Urinary bladder (tissue), 4 donors: Measurements from ENCODE around the gene TBC1D22A. TPM values are rescaled to one million over a fixed set of nuclear protein-coding genes. Genes with fewer than 3 reads are reported as not detected.
A peak's percentile ranks its signal among the peaks of the same experiment; 100 is the strongest.

Experiments used
- DNase-seq: peaks from one replicate; pipeline ENCODE4 v3.0.0-alpha.2; 2015; ENCODE audit errors: extremely low spot score
- H3K27ac ChIP-seq: one replicate; pipeline ENCODE4 v1.5.1; 2013; ENCODE audit warnings: low read depth, mild to moderate bottlenecking, moderate library complexity
- H3K36me3 ChIP-seq: one replicate; pipeline ENCODE4 v1.6.1; 2013; ENCODE audit warnings: mild to moderate bottlenecking, moderate library complexity; ENCODE audit not compliant: insufficient read depth
- H3K4me1 ChIP-seq: one replicate; pipeline ENCODE4 v1.6.1; 2013; ENCODE audit warnings: mild to moderate bottlenecking, moderate library complexity; ENCODE audit not compliant: insufficient read depth
- H3K4me3 ChIP-seq: one replicate; pipeline ENCODE4 v1.5.1; 2013; ENCODE audit warnings: low read depth, low read length
- WGBS: extraction: QIAGEN DNeasy Blood & Tissue Kit; methylation state at CpG from one replicate; pipeline ENCODE4 v1.1.7; 2013; 5-methylcytosine and 5-hydroxymethylcytosine counted together
- polyA plus RNA-seq: library from polyadenylated mRNA; stranded (reverse); fragments of 200-250 nt; gene quantifications from one replicate; pipeline ENCODE4 v1.2.3, GENCODE V29; 2013
- total RNA-seq: library from RNA; depleted of rRNA; stranded (reverse); fragments of >200 nt; gene quantifications from one replicate; pipeline ENCODE4 v1.2.3, GENCODE V29; 2014
- donor health status: healthy with polysubstance abuse.
- donor health status: healthy.

The TBC1D22A gene
- total and polyA plus RNA-seq, 2 donors: 7.7 to 19.1 TPM

GRCh38 chr22:46741974-46742519 is 20.4 kb upstream of the TBC1D22A start:
- no peaks in the 10 kb centered on the region for H3K4me1 ChIP-seq
- WGBS: 79% methylated on average over 6 of the region's 6 CpGs
- H3K36me3 ChIP-seq: no peaks in the 10 kb centered on the region
- no peak overlapping the region for H3K4me3 ChIP-seq
- no peak overlapping the region for H3K27ac ChIP-seq
- no peak for DNase-seq

- Histone ChIP-seq H3K4me3 (no peak overlapping the region), H3K27ac (no peak overlapping the region), H3K36me3 (no peaks in the 10 kb centered on the region), H3K4me1 (no peaks in the 10 kb centered on the region)
- 62% methylated on average over 6 of the region's 6 CpGs for WGBS
- no peak for DNase-seq
Measured at GRCh38 chr22:46742576-46743221, 19.8 kb upstream of the TBC1D22A start.

GRCh38 chr22:46744581-46744980 is 17.9 kb upstream of the TBC1D22A start:
- H3K27ac ChIP-seq: no peak overlapping the region
- WGBS: 87% methylated on average over 6 of the region's 6 CpGs
- H3K4me1 ChIP-seq: no peaks in the 10 kb centered on the region
- no peak for DNase-seq
- H3K36me3 ChIP-seq: no peaks in the 10 kb centered on the region
- no peak overlapping the region for H3K4me3 ChIP-seq

GRCh38 chr22:46746192-46746591 is 16.3 kb upstream of the TBC1D22A start:
- Histone ChIP-seq H3K27ac (no peak overlapping the region), H3K4me1 (no peaks in the 10 kb centered on the region), H3K4me3 (no peak overlapping the region), H3K36me3 (no peaks in the 10 kb centered on the region)
- no peak for DNase-seq
- WGBS: 66% methylated on average over 5 of the region's 5 CpGs

GRCh38 chr22:46746620-46747019 is 15.8 kb upstream of the TBC1D22A start:
- DNase-seq: no peak
- no peaks in the 10 kb centered on the region for H3K4me1 ChIP-seq
- WGBS: 76% methylated on average over 11 of the region's 11 CpGs
- H3K4me3 ChIP-seq: no peak overlapping the region
- H3K27ac ChIP-seq: no peak overlapping the region
- no peaks in the 10 kb centered on the region for H3K36me3 ChIP-seq

GRCh38 chr22:46747646-46748045 is 14.8 kb upstream of the TBC1D22A start:
- H3K4me3 ChIP-seq: no peak overlapping the region
- H3K27ac ChIP-seq: no peak overlapping the region
- no peaks in the 10 kb centered on the region for H3K36me3 ChIP-seq
- H3K4me1 ChIP-seq: no peaks in the 10 kb centered on the region
- 77% methylated on average over 8 of the region's 8 CpGs for WGBS
- DNase-seq: no peak

GRCh38 chr22:46748206-46748907 is 14.1 kb upstream of the TBC1D22A start:
- WGBS: 87% methylated on average over 20 of the region's 20 CpGs
- Histone ChIP-seq H3K36me3 (no peaks in the 10 kb centered on the region), H3K4me1 (no peaks in the 10 kb centered on the region), H3K27ac (no peak overlapping the region), H3K4me3 (no peak overlapping the region)
- no peak for DNase-seq

- DNase-seq: no peak
- H3K36me3 ChIP-seq: no peaks in the 10 kb centered on the region
- 29% methylated on average over 15 of the region's 15 CpGs for WGBS
- H3K27ac ChIP-seq: no peak overlapping the region
- no peak overlapping the region for H3K4me3 ChIP-seq
- no peaks in the 10 kb centered on the region for H3K4me1 ChIP-seq
Measured at GRCh38 chr22:46748908-46749675, 13.4 kb upstream of the TBC1D22A start.

GRCh38 chr22:46749682-46750529 is 12.5 kb upstream of the TBC1D22A start:
- DNase-seq: no peak
- Histone ChIP-seq H3K4me3 (no peak overlapping the region), H3K36me3 (no peaks in the 10 kb centered on the region), H3K27ac (no peak overlapping the region), H3K4me1 (no peaks in the 10 kb centered on the region)
- WGBS: 70% methylated on average over 14 of the region's 14 CpGs

- no peak overlapping the region for H3K27ac ChIP-seq
- H3K4me1 ChIP-seq: no peaks in the 10 kb centered on the region
- H3K36me3 ChIP-seq: no peaks in the 10 kb centered on the region
- WGBS: 73% methylated on average over 5 of the region's 5 CpGs
- H3K4me3 ChIP-seq: no peak overlapping the region
- DNase-seq: no peak
Measured at GRCh38 chr22:46750530-46750800, 12.0 kb upstream of the TBC1D22A start.

- Histone ChIP-seq H3K4me3 (no peak overlapping the region), H3K36me3 (no peaks in the 10 kb centered on the region), H3K4me1 (no peaks in the 10 kb centered on the region), H3K27ac (no peak overlapping the region)
- 51% methylated on average over 12 of the region's 12 CpGs for WGBS
- DNase-seq: no peak
Measured at GRCh38 chr22:46750863-46751443, 11.5 kb upstream of the TBC1D22A start.

- Histone ChIP-seq H3K4me1 (no peaks in the 10 kb centered on the region), H3K4me3 (no peak overlapping the region), H3K27ac (no peak overlapping the region), H3K36me3 (no peaks in the 10 kb centered on the region)
- DNase-seq: no peak
- 83% methylated on average over 11 of the region's 11 CpGs for WGBS
Measured at GRCh38 chr22:46752286-46752987, 10.0 kb upstream of the TBC1D22A start.

GRCh38 chr22:46752988-46753310 is 9.5 kb upstream of the TBC1D22A start:
- WGBS: 96% methylated on average over 6 of the region's 6 CpGs
- Histone ChIP-seq H3K27ac (peak overlapping the region; percentile 2), H3K4me1 (no peaks in the 10 kb centered on the region), H3K36me3 (no peaks in the 10 kb centered on the region), H3K4me3 (no peak overlapping the region)
- no peak for DNase-seq
